DND-41 (cell line): ENCODE data around the gene CDK19.

ENCODE experiments used
- ATAC-seq: fragments of 200-7000 bp; cut with Tn5 transposase; 3 replicates; pipeline ENCODE4 v1.9.1; 2021; ENCODE audit warnings: low read depth; ENCODE audit not compliant: insufficient read depth
- DNase-seq: peaks from one replicate; pipeline ENCODE4 v3.0.0-alpha.2; 2020
- H2AFZ ChIP-seq: 2 replicates; pipeline ENCODE4 v1.6.0; 2012; ENCODE audit warnings: low read depth, low read length
- H3K27ac ChIP-seq: 2 replicates; pipeline ENCODE4 v1.5.1; 2012; ENCODE audit warnings: low read length, inconsistent platforms
- H3K27me3 ChIP-seq: fragments of 200-600 bp; sonication (generic); 2 replicates; pipeline ENCODE4 v1.6.0; 2012; ENCODE audit warnings: low read length, mild to moderate bottlenecking, inconsistent platforms; ENCODE audit not compliant: insufficient read depth, poor library complexity
- H3K36me3 ChIP-seq: 2 replicates; pipeline ENCODE4 v1.5.1; 2012; ENCODE audit warnings: low read length, inconsistent platforms; ENCODE audit not compliant: insufficient read depth
- H3K4me1 ChIP-seq: 2 replicates; pipeline ENCODE4 v1.5.1; 2012; ENCODE audit warnings: mild to moderate bottlenecking, low read length; ENCODE audit not compliant: insufficient read depth
- H3K4me2 ChIP-seq: 2 replicates; pipeline ENCODE4 v1.6.0; 2012; ENCODE audit warnings: mild to moderate bottlenecking, moderate library complexity, low read length, inconsistent platforms; ENCODE audit not compliant: insufficient read depth
- H3K4me3 ChIP-seq, 2 experiments: fragments of 200-600 bp in 1 of 2; shearing (Covaris generic) in 1 of 2; 2 replicates each; pipeline ENCODE4 v1.5.1; 2012 to 2016; ENCODE audit warnings: inconsistent platforms in 2 of 2, low read length in 2 of 2, mild to moderate bottlenecking in 2 of 2, low read depth in 1 of 2, moderate library complexity in 1 of 2
- H3K79me2 ChIP-seq: 2 replicates; pipeline ENCODE4 v1.6.0; 2012; ENCODE audit warnings: low read length, inconsistent platforms; ENCODE audit not compliant: insufficient read depth
- H3K9ac ChIP-seq: 2 replicates; pipeline ENCODE4 v1.6.0; 2012; ENCODE audit warnings: low read depth, mild to moderate bottlenecking, inconsistent platforms, low read length, moderate library complexity
- H3K9me3 ChIP-seq: 2 replicates; pipeline ENCODE4 v1.5.1; 2012; ENCODE audit warnings: low read length, moderate library complexity, mild to moderate bottlenecking, inconsistent platforms; ENCODE audit not compliant: insufficient read depth, severe bottlenecking
- H4K20me1 ChIP-seq: 2 replicates; pipeline ENCODE4 v1.6.0; 2012; ENCODE audit warnings: low read length; ENCODE audit not compliant: insufficient read depth
- CTCF ChIP-seq: IDR thresholded peaks from 2 replicates; pipeline ENCODE4 v1.5.1; 2012; ENCODE audit warnings: borderline replicate concordance, low read length, moderate library complexity, mild to moderate bottlenecking; ENCODE audit not compliant: poor library complexity, severe bottlenecking; ENCODE audit errors: extremely low read depth
- EZH2 ChIP-seq: IDR thresholded peaks from 3 replicates; pipeline ENCODE4 v1.6.1; 2012; ENCODE audit warnings: borderline replicate concordance, low read depth, mild to moderate bottlenecking, moderate library complexity, low read length, inconsistent platforms; ENCODE audit not compliant: severe bottlenecking

The CDK19 gene

GRCh38 chr6:110615722-110616121 lies 199.5 kb downstream of the CDK19 start:
- peaks cover 31% of the 10 kb centered on the region; the same call in 1 of the 2 replicates for H3K36me3 ChIP-seq
- no peaks in the 10 kb centered on the region for H4K20me1 ChIP-seq
- DNase-seq (no peak), ATAC-seq (no peak)
- TF ChIP-seq EZH2 (no peak), CTCF (no peak)
- no peaks in the 10 kb centered on the region for H3K9me3 ChIP-seq
- H3K79me2 ChIP-seq: no peaks in the 10 kb centered on the region
- H3K4me1 ChIP-seq: no peaks in the 10 kb centered on the region
- no peaks in the 10 kb centered on the region for H3K27me3 ChIP-seq
- H3K9ac ChIP-seq: no peak overlapping the region
- no peak overlapping the region for H2AFZ ChIP-seq
- H3K4me2 ChIP-seq: no peak overlapping the region
- H3K4me3 ChIP-seq: no peak overlapping the region
- no peak overlapping the region for H3K27ac ChIP-seq

GRCh38 chr6:110614586-110614985 lies 200.7 kb downstream of the CDK19 start:
- H3K9ac ChIP-seq: no peak overlapping the region
- TF ChIP-seq CTCF (no peak), EZH2 (no peak)
- DNase-seq: no peak
- ATAC-seq: no peak
- H3K4me3 ChIP-seq: no peak overlapping the region
- H3K27me3 ChIP-seq: no peaks in the 10 kb centered on the region
- no peak overlapping the region for H3K4me2 ChIP-seq
- H3K36me3 ChIP-seq: peaks cover 26% of the 10 kb centered on the region; the same call in 1 of the 2 replicates
- H3K9me3 ChIP-seq: no peaks in the 10 kb centered on the region
- no peak overlapping the region for H3K27ac ChIP-seq
- no peaks in the 10 kb centered on the region for H3K4me1 ChIP-seq
- no peaks in the 10 kb centered on the region for H4K20me1 ChIP-seq
- H3K79me2 ChIP-seq: no peaks in the 10 kb centered on the region
- no peak overlapping the region for H2AFZ ChIP-seq

- H3K4me3 ChIP-seq: no peak overlapping the region
- H3K79me2 ChIP-seq: no peaks in the 10 kb centered on the region
- no peaks in the 10 kb centered on the region for H3K9me3 ChIP-seq
- DNase-seq (no peak), ATAC-seq (no peak)
- H3K9ac ChIP-seq: no peak overlapping the region
- no peak overlapping the region for H3K27ac ChIP-seq
- H3K4me1 ChIP-seq: no peaks in the 10 kb centered on the region
- no peaks in the 10 kb centered on the region for H4K20me1 ChIP-seq
- no peaks in the 10 kb centered on the region for H3K27me3 ChIP-seq
- H3K4me2 ChIP-seq: no peak overlapping the region
- H2AFZ ChIP-seq: no peak overlapping the region
- peaks cover 21% of the 10 kb centered on the region; the same call in 1 of the 2 replicates for H3K36me3 ChIP-seq
- TF ChIP-seq EZH2: no peak
- no peak for TF ChIP-seq CTCF
Observed at GRCh38 chr6:110614106-110614505, 201.2 kb downstream of the CDK19 start.

GRCh38 chr6:110613356-110613755 lies 201.9 kb downstream of the CDK19 start:
- H3K4me1 ChIP-seq: no peaks in the 10 kb centered on the region
- DNase-seq: no peak

More at GRCh38 chr6:110613356-110613755, 201.9 kb downstream of the CDK19 start:
- Histone ChIP-seq H3K9ac (no peak overlapping the region), H3K9me3 (no peaks in the 10 kb centered on the region), H3K4me3 (no peak overlapping the region), H3K27me3 (no peaks in the 10 kb centered on the region), H4K20me1 (no peaks in the 10 kb centered on the region), H3K36me3 (peaks cover 19% of the 10 kb centered on the region; the same call in 1 of the 2 replicates), H3K27ac (no peak overlapping the region), H3K4me2 (no peak overlapping the region), H3K79me2 (no peaks in the 10 kb centered on the region), H2AFZ (no peak overlapping the region)
- TF ChIP-seq CTCF: no peak
- no peak for TF ChIP-seq EZH2
- ATAC-seq: no peak
